ENCODE measurements around the gene AJUBA. TPM values are rescaled to one million over a fixed set of nuclear protein-coding genes. Genes with fewer than 3 reads are reported as not detected.
A peak's percentile ranks its signal among the peaks of the same experiment; 100 is the strongest.

The AJUBA gene
- total and polyA plus RNA-seq, 10 donors = 0.63 to 11.0 (median 2.7) TPM

- Histone ChIP-seq H3K9me3 (no peaks in the 10 kb centered on the region), H3K36me3 (peaks cover 0 to 85% (median 4%) of the 10 kb centered on the region in 6 donors), H3K27me3 (replicated peaks in 1 of 7) (no peaks in the 10 kb centered on the region), H3K4me1 (no peaks in the 10 kb centered on the region), H3K27ac (no peak overlapping the region), H3K4me3 (no peak overlapping the region)
- 92 to 96% (median 94%) methylated on average over 4 of the region's 4 CpGs for WGBS, 5 donors
- DNase-seq = no peak
- intact Hi-C loops (cut with DNase I; ENCODE audit: low total_unique reads) = no loop called here
- TF ChIP-seq POLR2A (IDR thresholded peaks at IDR 0.05) (no peak), POLR2AphosphoS5 (IDR thresholded peaks at IDR 0.05) (no peak)
- TF ChIP-seq, protein P1, sequence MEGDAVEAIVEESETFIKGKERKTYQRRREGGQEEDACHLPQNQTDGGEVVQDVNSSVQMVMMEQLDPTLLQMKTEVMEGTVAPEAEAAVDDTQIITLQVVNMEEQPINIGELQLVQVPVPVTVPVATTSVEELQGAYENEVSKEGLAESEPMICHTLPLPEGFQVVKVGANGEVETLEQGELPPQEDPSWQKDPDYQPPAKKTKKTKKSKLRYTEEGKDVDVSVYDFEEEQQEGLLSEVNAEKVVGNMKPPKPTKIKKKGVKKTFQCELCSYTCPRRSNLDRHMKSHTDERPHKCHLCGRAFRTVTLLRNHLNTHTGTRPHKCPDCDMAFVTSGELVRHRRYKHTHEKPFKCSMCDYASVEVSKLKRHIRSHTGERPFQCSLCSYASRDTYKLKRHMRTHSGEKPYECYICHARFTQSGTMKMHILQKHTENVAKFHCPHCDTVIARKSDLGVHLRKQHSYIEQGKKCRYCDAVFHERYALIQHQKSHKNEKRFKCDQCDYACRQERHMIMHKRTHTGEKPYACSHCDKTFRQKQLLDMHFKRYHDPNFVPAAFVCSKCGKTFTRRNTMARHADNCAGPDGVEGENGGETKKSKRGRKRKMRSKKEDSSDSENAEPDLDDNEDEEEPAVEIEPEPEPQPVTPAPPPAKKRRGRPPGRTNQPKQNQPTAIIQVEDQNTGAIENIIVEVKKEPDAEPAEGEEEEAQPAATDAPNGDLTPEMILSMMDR (IDR thresholded peaks at IDR 0.05 in 8 of 11, conservative IDR thresholded peaks at IDR 0.05 in 3 of 11) = no peak
Observed at GRCh38 chr14:22939684-22940083, 42.7 kb downstream of the AJUBA start.

- WGBS, 5 donors = 89 to 97% (median 93%) methylated on average over 1 of the region's 1 CpG
Observed at GRCh38 chr14:22935156-22935555, 47.2 kb downstream of the AJUBA start.

GRCh38 chr14:22932146-22932545 lies 50.2 kb downstream of the AJUBA start:
- Histone ChIP-seq H3K27me3 (replicated peaks in 1 of 7) (no peaks in the 10 kb centered on the region), H3K4me1 (peaks cover 12 to 33% (median 25%) of the 10 kb centered on the region in 6 donors), H3K4me3 (no peak overlapping the region), H3K9me3 (no peaks in the 10 kb centered on the region), H3K27ac (no peak overlapping the region), H3K36me3 (peaks cover 0 to 22% (median 0%) of the 10 kb centered on the region in 6 donors)
- TF ChIP-seq POLR2AphosphoS5 (IDR thresholded peaks at IDR 0.05) (no peak), POLR2A (IDR thresholded peaks at IDR 0.05) (no peak)
- TF ChIP-seq, protein P1 (IDR thresholded peaks at IDR 0.05 in 8 of 11, conservative IDR thresholded peaks at IDR 0.05 in 3 of 11) = no peak
- 93 to 99% (median 96%) methylated on average over 3 of the region's 3 CpGs for WGBS, 5 donors
- no peak for DNase-seq
- intact Hi-C loops (cut with DNase I; ENCODE audit: low total_unique reads) = no loop called here

More at GRCh38 chr14:22935156-22935555, 47.2 kb downstream of the AJUBA start:
- no peak for TF ChIP-seq POLR2AphosphoS5 (IDR thresholded peaks at IDR 0.05)
- TF ChIP-seq POLR2A (IDR thresholded peaks at IDR 0.05) = no peak
- TF ChIP-seq, protein P1 (IDR thresholded peaks at IDR 0.05 in 8 of 11, conservative IDR thresholded peaks at IDR 0.05 in 3 of 11) = no peak
- Histone ChIP-seq H3K27ac (no peak overlapping the region), H3K4me3 (no peak overlapping the region), H3K27me3 (replicated peaks in 1 of 7) (no peaks in the 10 kb centered on the region), H3K4me1 (peaks cover 0 to 10% (median 6%) of the 10 kb centered on the region in 6 donors), H3K36me3 (peaks cover 0 to 45% (median 0%) of the 10 kb centered on the region in 6 donors), H3K9me3 (no peaks in the 10 kb centered on the region)
- DNase-seq = no peak
- intact Hi-C loops (cut with DNase I; ENCODE audit: low total_unique reads) = no loop called here

GRCh38 chr14:22929961-22930364 lies 52.4 kb downstream of the AJUBA start:
- H3K27ac ChIP-seq = peak overlapping the region; percentile 81 to 92 (median 88)
- DNase-seq = no peak
- TF ChIP-seq POLR2AphosphoS5 (IDR thresholded peaks at IDR 0.05) (no peak), POLR2A (IDR thresholded peaks at IDR 0.05) (no peak)
- TF ChIP-seq, protein P1 (IDR thresholded peaks at IDR 0.05 in 8 of 11, conservative IDR thresholded peaks at IDR 0.05 in 3 of 11) = no peak
- H3K9me3 ChIP-seq = no peaks in the 10 kb centered on the region
- no peaks in the 10 kb centered on the region for H3K27me3 ChIP-seq (replicated peaks in 1 of 7)
- H3K36me3 ChIP-seq = peaks cover 0 to 24% (median 16%) of the 10 kb centered on the region in 6 donors
- peaks cover 12 to 46% (median 26%) of the 10 kb centered on the region in 6 donors for H3K4me1 ChIP-seq
- intact Hi-C loops (cut with DNase I; ENCODE audit: low total_unique reads) = no loop called here
- 0 to 3% (median 2%) methylated on average over 2 of the region's 2 CpGs for WGBS, 5 donors
- peak overlapping the region; percentile 69 to 99 (median 80) for H3K4me3 ChIP-seq

Measured in spleen (tissue), 11 donors.